NCI-H82 treated with DMSO at 0.1 percent for 48 hours (cell line): ENCODE measurements around the gene TRUB2.

Experiments
- DNase-seq: peaks from one replicate; lab custom pipeline; 2025; ENCODE audit not compliant: unreplicated experiment; lab: John Stamatoyannopoulos, UW

The TRUB2 gene

GRCh38 chr9:128322404-128323211 is at the start of gene TRUB2, which contains the start of gene COQ4:
TRUB2 (minus strand) TSS chr9:128322447; CDS start chr9:128322408, 39 bp downstream.
COQ4 (plus strand) TSS chr9:128322839; CDS start chr9:128322859, 20 bp downstream.
- DNase-seq: peak; percentile 92

- no peak for DNase-seq
Measured at GRCh38 chr9:128371630-128372117, 49.4 kb upstream of the TRUB2 start.

GRCh38 chr9:128370752-128371629 is 48.7 kb upstream of the TRUB2 start, which contains the start of gene URM1:
URM1 (plus strand) TSS chr9:128371374; CDS start chr9:128371381, 7 bp downstream.
- DNase-seq: peak; percentile 83

- no peak for DNase-seq
Measured at GRCh38 chr9:128370367-128370751, 48.1 kb upstream of the TRUB2 start.

- no peak for DNase-seq
Measured at GRCh38 chr9:128369024-128369706, 46.9 kb upstream of the TRUB2 start.

- no peak for DNase-seq
Measured at GRCh38 chr9:128365525-128365924, 43.3 kb upstream of the TRUB2 start.

GRCh38 chr9:128362774-128363173 is 40.5 kb upstream of the TRUB2 start:
- DNase-seq: no peak

- peak; percentile 49 for DNase-seq
Measured at GRCh38 chr9:128361986-128362646, 39.9 kb upstream of the TRUB2 start.

- no peak for DNase-seq
Measured at GRCh38 chr9:128361296-128361985, 39.2 kb upstream of the TRUB2 start.

GRCh38 chr9:128360826-128361225 is 38.6 kb upstream of the TRUB2 start:
- no peak for DNase-seq

GRCh38 chr9:128358861-128359260 is 36.6 kb upstream of the TRUB2 start:
- no peak for DNase-seq

GRCh38 chr9:128358090-128358489 is 35.8 kb upstream of the TRUB2 start:
- no peak for DNase-seq

- DNase-seq: no peak
Measured at GRCh38 chr9:128355451-128355850, 33.2 kb upstream of the TRUB2 start.

GRCh38 chr9:128349772-128350171 is 27.5 kb upstream of the TRUB2 start:
- DNase-seq: no peak

GRCh38 chr9:128349125-128349524 is 26.9 kb upstream of the TRUB2 start:
- DNase-seq: no peak

GRCh38 chr9:128344931-128345605 is 22.8 kb upstream of the TRUB2 start:
- no peak for DNase-seq

GRCh38 chr9:128343855-128344254 is 21.6 kb upstream of the TRUB2 start:
- no peak for DNase-seq

- DNase-seq: no peak
Measured at GRCh38 chr9:128342971-128343680, 20.9 kb upstream of the TRUB2 start.

- peak; percentile 59 for DNase-seq
Measured at GRCh38 chr9:128341435-128341849, 19.2 kb upstream of the TRUB2 start.
